ENCODE data around the gene ECE1.
"Not testable (repeated sequence)": the region's sequence is repeated elsewhere in the genome, so short reads cannot be mapped to it uniquely, and the experiment has no call there.

ECE1 gene

GRCh38 chr1:21175670-21176581 lies 114.3 kb downstream of the ECE1 start:
- DNase-seq: no peak
- in situ Hi-C loops (cut with MboI; ENCODE audit: low pct_unique_long_range_greater_than_20kb, low sequenced_read_pairs): loop anchor here (25.0 kb wide), 1 partner anchor 464 kb away; the partner anchor contains the start of gene KIF17

- peak; percentile 89 for DNase-seq
- in situ Hi-C loops (cut with MboI; ENCODE audit: low pct_unique_long_range_greater_than_20kb, low sequenced_read_pairs): loop anchor here (25.0 kb wide), 1 partner anchor 463 kb away; the partner anchor contains the start of gene KIF17
These were observed 115.0 kb downstream of the ECE1 start for GRCh38 chr1:21175324-21175669.

GRCh38 chr1:21174654-21175323 lies 115.5 kb downstream of the ECE1 start:
- in situ Hi-C loops (cut with MboI; ENCODE audit: low pct_unique_long_range_greater_than_20kb, low sequenced_read_pairs): loop anchor here (25.0 kb wide), 1 partner anchor 462 kb away; the partner anchor contains the start of gene KIF17
- no peak for DNase-seq

DNA sequence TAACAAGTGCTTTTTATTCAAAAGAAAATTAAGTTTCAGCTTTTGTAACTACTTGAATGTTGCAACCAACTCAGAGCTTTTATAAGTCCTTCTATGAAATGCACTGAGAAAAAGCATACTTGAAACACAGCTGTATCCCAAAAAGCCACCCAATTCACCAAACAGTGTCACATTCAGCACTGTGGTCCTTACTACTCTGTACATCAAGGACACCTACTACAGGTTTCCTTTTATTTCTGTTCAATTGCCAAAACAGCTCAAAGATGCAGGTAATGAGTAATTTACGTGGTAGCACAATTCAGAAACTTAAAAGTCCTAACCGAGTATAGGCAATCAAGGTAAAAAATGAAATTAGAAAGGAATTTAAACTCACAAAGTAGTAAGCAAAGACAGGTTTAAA lies 116.0 kb downstream of the ECE1 start:
- no peak for DNase-seq
- in situ Hi-C loops (cut with MboI; ENCODE audit: low pct_unique_long_range_greater_than_20kb, low sequenced_read_pairs): no loop called here

DNA sequence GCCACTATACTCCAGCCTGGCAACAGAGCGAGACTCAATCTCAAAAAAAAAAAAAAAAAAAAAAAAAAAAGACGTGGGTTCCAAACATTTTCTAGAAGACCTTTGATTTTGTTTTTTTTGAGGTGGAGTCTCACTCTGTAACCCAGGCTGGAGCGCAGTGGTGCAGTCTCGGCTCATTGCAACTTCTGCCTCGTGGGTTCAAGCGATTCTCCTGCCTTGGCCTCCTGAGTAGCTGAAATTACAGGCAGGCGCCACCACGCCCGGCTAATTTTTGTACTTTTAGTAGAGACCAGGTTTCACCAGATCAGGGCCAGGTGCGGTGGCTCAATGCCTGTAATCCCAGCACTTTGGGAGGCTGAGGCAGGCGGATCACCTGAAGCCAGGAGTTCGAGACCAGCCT lies 117.2 kb downstream of the ECE1 start:
- DNase-seq; in situ Hi-C loops (cut with MboI; ENCODE audit: low pct_unique_long_range_greater_than_20kb, low sequenced_read_pairs): not testable (repeated sequence)

DNA sequence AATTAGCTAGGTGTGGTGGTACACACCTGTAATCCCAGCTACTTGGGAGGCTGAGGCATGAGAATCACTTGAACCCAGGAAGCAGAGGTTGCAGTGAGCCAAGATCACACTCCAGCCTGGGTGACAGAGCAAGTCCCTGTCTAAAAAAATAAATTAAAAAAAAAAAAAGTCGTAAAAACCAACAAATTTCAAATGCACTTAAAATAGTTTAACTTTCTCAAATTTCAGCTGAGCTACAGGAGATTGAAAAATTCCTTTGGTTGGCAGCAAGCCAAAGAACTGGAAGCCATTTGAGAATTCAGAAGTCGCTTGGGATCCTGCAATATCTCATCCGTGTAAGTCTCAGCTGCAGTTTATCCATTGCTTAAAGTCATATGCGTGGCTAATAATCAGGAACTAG lies 119.4 kb downstream of the ECE1 start:
- in situ Hi-C loops (cut with MboI; ENCODE audit: low pct_unique_long_range_greater_than_20kb, low sequenced_read_pairs); DNase-seq: not testable (repeated sequence)

DNA sequence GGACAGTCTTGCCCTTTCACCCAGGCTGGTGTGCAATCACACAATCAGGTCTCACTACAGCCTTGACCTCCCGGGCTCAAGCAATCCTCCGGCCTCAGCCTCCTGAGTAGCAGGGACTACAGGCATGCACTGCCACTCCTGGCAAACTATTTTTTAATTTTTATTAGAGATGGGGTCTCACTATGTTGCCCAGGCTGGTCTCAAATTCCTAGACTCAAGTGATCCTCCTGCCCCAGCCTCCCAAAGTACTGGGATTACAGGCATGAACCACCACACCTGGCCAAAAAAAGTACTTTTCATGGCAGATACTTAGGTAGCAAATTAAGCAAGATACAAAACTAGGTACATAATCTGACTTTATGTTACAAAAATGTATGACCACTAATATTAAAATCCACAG lies 121.8 kb downstream of the ECE1 start:
- DNase-seq: no peak
- in situ Hi-C loops (cut with MboI; ENCODE audit: low pct_unique_long_range_greater_than_20kb, low sequenced_read_pairs): no loop called here

Data from KBM-7 (cell line).